SU-DHL-6 (cell line): ENCODE data around the gene DIP2C.

Source experiments
- CTCF ChIP-seq: fragments of 200-600 bp; sonication (generic); IDR thresholded peaks from one replicate; pipeline ENCODE4 v1.5.1; 2017; ENCODE audit warnings: antibody characterized with exemption, mild to moderate bottlenecking, low read length, moderate library complexity; ENCODE audit not compliant: insufficient read depth, poor library complexity, severe bottlenecking
- EZH2phosphoT487 ChIP-seq: fragments of 200-600 bp; sonication (generic), shearing (Covaris generic); conservative IDR thresholded peaks from 2 replicates; pipeline ENCODE4 v1.6.1; 2018; ENCODE audit warnings: mild to moderate bottlenecking, antibody characterized with exemption, low read length, moderate library complexity, mixed read lengths

DNA sequence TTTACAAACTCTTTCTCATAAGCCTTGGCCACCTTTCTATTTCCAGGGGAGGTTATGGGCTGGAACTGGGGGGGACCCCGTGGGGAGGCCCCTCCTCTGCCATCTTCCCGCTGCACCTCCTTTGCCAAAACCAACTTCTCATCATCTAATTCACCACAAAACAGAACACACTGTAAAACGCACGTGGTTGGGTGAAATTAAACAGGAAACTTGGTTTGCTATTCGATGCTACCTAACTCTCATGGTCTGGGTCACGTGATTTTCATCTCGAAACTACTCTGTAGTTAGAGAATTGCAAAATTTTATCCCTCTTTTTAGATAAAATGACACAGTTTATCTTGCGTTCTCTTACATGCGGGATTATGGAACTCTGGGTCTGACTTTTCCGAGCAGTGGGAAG, 312.2 kb downstream of the DIP2C start:
- TF ChIP-seq CTCF (no peak), EZH2phosphoT487 (no peak)
